ENCODE results near the gene SOCS1.

SOCS1 gene

DNA sequence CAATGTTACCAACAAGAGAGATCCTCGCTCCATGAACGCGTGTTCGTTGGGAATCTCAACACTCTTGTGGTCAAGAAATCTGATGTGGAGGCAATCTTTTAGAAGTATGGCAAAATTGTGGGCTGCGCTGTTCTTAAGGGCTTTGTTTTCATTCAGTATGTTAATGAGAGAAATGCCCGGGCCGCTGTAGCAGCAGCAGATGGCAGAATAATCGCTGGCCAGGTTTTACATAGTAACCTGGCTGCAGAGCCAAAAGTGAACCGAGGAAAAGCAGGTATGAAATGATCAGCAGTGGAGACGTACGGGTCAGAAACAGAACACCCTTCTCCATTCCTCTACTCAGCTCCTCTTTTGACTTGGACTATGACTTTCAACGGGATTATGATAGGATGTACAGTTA, 13.3 kb downstream of the SOCS1 start:
- DNase-seq: peak; percentile 39

DNA sequence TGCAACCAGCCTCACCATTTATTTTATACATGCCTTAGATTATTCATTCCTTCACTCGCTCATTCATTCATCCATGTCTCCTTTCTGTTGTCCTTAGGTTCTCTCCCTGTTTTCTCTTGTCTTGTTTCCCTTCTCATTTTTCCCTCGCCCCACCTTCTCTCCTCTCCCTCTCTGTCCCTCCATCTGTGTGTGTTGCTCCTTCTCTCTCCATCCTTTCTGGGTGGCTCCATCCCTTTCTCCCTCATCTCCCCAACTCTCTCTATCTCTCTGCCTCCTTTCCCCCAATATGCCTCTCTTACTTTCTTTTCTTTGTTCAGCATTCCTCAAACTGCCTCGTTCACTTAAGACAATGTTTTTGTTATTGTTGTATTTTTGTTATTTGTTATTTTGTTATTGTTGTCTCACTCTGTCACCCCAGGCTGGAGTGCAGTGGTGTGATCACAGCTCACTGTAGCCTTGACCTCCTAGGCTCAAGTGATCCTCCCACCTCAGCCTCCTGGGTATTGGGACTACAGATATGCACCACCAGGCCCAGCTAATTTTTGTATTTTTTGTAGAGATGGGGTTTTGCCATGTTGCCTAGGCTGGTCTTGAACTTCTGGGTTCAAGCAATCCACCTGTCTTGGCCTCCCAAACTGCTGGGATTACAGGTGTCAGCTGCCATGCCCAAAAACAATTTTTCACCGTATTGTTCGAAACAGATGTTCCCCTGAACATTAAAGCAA, 14.4 kb downstream of the SOCS1 start:
- no peak for DNase-seq

DNA sequence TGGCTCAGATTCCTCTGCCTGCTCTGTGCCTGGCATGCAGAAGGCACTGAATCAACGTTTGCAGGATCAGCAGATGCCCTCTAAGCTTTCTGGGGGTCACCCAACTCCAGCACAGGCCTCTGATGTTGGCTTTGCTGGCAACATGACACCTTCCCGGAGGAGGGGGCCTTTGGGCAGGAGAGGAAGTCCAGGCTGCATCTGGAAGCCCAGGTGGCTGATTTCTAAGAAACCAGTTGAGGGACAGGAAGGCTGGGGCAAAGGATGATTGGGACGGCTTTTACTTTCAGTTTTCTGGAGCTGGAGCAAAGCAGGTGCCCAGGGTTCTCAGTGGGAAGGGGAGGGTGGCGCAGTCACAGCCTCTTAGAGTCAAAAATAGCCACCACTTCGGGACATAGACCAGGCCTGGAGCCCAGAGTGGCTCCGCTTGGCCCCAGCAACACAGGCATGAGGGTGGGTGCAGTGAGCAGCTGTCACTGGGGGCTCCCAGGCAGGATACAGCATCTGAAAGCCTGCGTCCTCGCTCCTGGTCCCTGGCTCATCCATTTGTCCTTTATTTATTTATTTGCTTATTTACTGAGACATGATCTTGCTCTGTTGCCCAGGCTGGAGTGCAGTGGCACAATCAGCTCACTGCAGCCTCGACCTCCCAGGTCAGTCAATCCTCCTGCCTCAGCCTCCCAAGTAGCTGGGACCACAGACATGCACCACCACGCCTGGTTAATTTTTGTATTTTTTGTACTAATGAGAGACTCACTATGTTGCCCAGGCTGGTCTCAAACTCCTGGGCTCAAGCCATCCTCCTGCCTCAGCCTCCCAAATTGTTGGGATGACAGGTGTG, 15.1 kb downstream of the SOCS1 start:
- no peak for DNase-seq

DNA sequence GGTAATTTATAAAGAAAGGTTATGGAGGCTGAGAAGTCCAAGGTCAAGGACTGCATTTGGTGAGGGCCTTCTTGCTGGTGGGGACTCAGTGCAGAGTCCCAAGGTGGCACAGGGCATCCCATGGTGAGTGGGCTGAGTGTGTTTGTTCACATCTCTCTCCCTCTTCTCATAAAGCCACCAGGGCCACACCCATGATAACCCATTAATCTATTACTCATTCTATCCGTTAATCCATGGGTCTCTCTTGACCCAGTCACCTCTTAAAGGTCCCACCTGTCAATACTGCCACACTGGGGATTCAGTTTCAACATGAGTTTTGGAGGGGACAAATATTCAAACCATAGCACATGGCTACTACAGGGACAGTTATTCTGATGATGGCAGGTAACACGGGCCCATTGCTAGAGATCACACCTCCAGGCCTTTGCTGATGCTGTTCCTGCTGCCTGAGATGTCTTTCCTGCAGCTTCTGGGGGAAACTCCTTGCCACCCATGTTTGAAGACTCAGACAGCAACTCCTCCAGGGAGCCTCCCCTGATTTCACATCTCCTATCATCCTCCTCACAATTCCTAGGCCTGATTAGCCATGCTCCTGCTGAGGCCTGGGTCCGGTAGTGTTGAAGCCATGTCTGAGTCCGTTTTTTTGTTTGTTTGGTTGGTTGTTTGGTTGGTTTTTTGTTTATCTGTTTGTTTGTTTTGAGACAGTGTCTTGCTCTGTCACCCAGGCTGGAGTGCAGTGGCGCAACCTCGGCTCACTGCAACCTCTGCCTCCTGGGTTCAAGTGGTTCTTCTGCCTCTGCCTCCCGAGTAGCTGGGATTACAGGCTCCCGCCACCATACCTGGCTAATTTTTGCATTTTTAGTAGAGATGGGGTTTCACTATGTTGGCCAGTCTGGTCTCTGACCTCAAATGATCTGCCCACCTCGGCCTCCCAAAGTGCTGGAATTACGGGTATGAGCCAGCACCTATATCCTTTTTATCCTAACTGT, 16.1 kb downstream of the SOCS1 start:
- no peak for DNase-seq

DNA sequence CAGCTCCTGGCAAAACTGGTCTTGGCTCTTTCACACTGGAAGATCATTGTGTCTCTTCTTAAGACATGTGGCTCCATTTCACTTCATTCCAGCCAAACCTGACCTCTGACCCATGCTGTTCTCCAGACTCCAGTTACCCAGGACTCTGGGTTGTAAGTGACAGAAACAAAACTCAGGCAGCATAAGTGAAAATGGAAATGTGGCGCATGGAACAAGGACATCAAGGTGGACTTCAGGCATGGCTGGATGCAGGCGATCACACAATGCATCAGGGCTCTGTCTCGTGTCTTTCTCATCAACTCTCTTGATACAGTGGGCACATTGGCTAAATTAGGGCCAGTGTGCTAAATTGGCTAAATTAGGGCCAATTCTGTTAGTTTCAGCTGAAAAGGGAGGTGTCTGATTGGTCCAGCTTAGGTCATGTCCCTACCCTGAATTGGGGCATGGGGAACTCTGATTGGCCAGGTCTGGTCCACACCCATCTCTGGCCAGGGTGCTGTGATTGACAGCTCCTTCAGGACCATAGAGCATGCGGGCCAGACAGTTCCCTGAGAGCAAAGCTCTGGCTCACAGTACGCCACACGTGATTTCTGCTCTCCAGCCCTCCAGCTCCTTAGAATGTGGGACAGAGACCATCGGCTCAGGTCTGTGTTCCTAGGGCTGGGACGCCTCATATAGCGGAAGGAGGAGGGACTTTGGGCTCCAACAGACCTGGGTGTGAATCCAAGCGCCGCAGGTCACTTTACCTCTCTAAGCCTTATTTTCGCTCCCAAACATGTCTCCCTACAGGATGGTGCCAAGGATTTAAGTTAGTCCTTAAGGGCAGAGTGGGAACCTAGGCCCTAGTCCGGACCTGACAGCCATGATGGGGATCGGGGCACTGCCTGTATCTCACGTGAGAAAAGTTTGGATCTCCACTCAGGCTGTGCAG, 17.5 kb downstream of the SOCS1 start:
- DNase-seq: no peak

DNA sequence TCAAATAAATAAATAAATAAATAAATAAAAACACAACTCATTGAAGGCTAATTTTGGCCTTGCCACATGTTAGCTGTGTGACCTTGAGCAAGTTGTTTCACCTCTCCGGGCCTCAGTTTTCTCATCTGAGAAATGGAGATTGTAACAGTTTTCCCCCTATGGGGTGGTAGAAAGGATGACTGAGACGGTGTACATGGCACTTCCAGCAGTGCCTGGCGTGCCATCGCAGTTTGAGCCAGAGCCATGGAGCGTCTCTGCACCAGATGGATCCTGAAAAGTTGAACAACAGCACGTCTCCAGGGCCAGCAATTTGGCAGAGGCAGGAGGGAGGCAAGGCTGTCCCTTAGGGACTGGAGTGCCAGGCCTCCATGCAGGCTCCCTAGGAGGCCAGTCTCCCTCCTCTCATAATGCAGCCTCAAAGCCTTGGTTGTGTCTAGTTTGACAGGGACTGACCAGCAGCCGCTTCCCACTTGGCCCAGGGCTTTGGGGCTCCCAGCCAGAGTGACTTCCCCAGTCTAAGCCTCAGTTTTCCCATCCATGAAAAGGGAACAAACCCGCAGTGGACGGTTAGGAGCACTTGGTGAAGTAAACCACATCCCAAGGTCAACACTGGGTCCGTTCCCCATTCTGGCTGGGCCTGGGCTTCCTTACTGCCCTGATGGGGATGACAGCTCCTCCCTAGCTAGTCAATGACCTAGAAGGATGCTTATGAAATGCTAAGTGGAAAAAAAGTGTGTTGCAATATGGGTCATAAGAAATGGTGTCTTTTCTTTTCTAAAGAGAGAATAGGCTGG, 19.3 kb downstream of the SOCS1 start:
- DNase-seq: no peak

DNA sequence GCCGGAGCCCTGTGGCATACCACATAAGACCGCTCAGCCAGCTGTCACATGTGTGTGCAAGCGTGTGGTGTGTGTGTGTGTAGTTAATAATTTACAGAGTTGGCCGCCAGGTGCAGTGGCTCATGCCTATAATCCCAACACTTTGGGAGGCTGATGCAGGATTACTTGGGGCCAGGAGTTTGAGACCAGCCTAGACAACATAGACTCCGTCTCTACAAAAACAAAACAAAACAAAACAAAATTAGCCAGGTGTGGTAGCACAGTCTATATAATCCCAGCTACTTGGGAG, 20.4 kb downstream of the SOCS1 start:
- peak; percentile 52 for DNase-seq

DNA sequence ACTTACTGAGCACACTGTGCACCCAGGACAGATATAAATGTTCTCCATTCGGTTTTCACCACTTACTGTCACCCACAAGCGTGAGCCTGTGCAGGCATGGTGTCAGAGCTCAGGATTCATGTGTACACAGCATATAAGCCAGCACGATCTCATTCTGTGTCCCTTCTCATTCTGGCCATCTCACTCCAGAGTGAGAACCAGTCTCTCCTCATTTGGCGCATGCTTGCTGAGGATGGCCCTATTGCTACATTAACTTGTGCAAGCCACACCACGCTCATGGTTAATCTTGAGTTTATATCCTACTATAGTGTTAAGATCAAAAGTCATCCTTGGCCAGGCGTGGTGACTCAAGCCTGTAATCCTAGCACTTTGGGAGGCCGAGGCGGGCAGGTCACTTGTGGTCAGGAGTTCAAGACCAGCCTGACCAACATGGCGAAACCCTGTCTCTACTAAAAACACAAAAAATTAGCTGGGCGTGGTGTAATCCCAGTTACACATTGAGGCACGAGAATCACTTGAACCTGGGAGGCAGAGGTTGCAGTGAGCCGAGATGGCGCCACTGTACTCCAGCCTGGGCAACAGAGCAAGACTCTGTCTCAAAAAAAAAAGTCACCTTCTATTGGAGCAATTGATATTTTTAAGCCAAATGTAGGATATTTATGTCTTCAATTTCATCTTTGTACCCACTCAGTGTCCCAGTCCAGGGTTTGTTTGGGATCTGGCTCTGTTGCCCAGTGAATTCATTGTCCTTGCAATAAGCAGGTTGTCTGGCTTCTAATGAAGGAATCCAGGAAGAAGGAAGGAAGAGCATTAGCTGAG, 20.9 kb downstream of the SOCS1 start:
- no peak for DNase-seq

DNA sequence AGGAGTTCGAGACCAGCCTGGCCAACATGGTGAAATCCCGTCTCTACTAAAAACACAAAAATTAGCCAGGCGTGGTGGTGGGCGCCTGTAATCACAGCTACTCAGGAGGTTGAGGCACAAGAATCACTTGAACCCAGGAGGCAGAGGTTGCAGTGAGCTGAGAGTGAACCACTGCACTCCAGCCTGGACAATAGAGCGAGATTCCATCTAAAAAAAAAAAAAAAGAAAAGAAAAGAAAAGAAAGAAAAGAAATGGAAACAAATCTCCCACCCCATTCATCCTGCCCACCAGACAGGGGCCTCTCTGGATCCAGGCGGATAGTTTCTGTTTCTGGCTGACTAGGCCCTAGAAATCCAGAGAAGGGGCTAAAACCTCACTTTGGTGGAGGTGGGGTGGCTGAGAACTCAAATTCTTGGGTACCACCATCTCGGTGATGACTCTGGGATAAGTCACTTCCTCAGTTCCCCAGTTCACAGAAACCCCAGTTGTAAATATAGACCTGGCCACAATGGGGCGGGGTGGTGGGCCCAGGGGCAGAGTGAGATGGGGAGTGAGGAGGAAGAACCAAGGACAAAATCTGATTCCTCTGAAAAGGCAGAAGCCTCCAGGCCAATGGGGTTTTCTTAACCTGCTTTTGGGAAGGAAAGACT, 22.2 kb downstream of the SOCS1 start:
- DNase-seq: no peak

DNA sequence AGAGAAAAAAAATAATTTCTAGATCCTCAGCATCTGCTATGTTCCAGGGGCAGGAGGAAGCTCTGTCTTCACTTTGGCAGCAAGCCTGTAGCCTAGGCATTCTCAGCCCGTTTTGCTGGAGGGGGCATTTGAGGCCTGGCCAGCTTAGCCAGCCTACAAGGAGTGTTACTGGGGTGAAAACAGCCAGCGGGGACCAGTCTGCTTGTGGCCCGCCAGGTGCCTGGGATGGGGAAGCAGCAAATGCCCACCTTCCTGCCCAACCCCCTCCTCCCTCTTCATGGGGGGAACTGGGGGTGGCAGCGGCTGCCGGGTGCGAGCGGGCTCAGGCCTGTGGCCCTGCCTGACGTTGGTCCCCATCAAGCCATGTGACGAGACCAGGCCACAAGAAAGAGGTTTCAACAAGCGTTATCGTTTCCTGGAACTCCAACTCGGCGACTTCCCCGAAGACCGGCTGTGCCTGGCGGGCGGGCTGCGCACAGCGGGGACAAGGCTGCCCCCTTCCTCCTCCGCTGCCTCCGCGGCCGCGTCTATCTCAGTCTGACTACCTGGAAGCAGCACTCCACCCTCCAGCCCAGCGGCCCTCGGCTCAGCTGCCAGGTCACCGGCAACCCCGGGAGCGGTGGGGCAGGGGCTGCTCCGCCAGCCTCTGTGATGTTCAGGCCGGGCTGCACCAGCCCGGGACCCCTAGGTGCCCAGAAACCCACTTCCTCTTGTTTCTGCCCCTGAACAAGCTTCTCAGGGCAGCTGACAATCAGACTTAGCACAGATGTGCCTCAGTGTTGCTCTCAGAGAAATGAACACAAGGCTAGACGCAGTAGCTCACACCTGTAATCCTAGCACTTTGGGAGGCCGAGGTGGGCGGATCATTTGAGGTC, 22.9 kb downstream of the SOCS1 start:
- no peak for DNase-seq

DNA sequence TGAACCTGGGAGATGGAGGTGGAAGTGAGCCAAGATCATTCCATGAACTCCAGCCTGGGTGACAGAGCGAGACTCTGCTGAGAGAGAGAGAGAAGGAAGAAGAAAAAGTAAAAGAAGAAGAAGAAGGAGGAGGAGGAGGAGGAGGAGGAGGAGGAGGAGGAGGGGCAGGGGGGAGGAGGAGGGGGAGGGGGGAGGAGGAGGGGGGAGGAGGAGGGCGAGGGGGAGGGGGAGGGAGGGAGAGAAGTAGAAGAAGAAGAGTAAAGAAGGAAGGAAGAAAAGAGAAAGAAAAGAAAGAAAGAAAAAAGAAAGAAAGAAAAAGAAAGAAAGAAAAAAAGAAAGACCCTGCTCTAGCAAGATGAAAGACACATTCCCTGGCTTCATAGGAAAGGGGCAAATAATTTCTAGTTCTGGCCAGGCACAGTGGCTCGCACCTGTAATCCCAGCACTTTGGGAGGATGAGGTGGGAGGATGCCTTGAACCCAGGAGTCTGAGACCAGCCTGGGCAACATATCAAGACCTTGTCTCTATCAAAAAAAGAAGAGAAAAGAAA, 23.6 kb downstream of the SOCS1 start:
- DNase-seq: no peak

DNA sequence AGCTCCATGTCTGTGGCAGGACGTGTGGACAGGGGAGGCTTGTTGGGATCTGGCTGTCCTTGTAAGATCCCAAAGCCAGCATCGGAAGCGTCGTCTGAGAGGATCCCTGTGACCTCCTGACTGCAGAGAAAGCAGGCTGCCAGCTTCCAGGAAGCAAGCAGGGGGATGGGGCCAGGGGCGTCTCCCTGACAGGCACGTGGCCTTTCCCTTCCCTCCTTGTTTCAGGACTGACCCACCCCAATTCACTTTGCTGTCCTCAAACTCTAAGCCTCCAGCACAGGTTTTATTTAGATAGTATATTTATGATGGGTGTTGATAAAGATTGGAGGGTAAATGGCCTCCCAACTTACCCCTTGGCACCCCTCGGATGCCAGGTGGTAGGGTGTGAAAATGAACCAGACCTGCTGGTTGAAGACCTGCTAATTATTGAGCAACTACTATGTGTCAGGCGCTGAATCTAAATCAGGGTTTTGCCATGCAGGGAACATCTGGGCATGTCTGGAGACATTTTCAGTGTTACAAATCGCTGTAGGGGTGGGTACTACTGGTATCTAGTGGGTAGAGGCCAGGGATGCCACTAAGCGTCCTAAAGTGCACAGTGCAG, 24.5 kb downstream of the SOCS1 start:
- DNase-seq: no peak

DNA sequence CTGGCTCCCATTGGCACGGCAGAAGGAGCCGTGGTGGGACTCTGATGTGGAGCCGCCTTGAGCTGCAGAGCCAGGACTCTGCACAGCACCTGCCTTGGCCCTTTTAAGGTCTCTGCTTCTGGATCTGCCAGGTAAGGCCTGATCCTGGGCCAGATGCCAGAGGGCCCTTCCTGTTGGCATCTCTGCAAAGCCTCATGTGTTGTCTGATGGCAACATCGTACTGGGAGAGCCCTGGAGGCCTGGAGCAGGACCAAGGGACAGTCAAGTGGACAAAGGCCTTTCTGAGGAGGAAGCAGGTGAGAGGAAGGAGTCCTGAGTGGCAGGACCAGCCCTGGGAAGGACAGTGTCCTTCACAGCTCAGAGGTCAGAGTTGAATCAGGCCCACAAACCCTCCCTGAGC, 26.1 kb downstream of the SOCS1 start:
- no peak for DNase-seq

DNA sequence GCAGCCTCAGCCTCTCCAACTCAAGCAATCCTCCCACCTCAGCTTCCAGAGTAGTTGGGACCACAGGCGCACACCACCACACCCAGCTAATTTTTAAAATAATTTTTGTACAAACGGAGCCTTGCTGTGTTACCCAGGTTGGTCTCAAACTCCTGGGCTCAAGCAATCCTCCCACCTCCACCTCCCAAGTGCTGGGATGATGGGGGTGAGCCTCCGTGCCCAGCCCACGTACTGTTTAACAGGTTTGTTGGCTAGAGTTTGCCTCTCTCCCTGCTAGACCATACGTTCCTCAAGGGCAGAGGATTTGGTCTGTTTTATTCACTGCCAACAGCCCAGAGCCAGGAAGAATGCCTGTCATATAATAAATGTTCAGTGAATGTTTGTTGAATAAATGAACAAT, 26.6 kb downstream of the SOCS1 start:
- DNase-seq: no peak

DNA sequence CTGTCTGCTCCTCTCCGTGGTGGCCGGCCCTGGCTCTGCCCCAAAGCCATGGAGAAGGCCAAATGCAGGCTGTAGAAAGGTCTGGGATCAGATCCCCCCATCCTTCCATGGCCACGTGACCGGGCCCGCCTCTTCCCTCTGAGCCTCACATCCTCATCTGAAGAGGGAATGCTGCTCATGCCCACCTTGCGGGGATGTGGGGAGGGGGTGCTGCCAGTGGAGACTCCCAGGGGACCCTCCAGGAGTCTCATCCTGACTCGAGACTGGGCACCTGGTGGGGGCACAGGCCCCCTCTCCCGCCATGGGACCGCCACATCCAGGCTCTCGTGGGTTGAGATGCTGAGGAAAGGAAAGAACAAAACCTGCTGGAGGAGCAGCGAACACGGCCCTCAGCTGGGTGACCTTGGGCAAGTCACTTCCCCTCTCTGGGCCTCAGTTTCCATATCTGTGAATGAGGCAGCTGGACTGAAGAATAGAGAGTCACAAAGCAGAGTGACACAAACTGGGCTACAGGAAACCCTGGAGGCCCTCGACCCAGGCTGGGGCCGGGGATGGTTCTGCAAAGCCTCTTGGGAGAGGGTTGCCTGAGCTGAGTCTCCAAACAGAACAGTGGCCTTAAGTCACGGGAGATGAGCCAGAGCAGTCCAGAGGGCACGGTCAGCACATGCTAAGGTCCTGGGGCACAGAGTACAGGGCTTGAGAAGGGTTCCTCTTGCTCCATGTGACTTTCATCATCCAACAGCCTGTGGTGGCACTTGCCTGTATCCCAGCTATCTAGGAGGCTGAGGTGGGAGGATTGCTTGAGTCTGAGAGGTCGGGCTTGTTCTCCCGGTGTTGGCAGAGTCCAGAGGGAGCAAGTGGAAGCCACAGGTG, 30.1 kb downstream of the SOCS1 start:
- DNase-seq: no peak

DNA sequence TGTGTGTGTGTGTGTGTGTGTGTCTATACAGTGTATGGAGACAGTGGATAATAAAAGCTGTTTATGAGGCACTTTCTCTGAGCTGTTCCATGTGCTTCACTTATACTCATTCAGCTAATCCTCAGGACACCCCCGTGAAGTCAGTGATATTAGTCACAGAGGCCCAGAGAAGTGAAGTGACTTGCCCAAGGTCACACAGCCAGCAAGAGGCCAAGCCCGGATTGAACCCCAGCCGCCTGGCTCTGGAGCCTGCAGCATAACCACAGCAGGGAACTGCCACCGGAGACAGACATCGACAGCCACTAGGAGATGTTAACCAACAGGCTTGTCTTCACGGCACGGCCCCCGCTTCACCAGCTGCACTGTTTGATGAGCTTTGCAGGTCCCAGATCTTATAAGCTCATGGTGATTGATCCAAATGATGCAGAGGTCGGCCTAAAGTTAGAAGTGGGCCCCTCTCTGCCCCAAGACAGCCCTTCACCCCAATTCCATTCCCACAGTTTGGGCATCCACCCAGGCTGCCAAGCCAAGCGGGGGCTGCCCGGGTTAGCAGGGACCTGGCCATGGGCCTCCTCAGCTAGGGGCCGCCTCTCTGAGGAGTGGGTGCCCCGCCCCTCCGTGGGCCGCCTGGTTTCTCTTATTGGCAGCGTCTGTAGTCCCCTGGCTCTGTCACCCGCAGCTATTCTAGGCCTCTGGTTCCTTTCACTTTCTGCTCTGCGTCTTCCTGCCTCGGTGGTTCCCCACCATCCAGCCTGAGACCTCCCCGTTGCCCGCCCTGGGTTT, 30.9 kb downstream of the SOCS1 start:
- no peak for DNase-seq

All from NCI-H82 (cell line).